DMS153 treated with DMSO at 0.1 percent for 48 hours (cell line): ENCODE measurements around the gene ENPP1.
A peak's percentile ranks its signal among the peaks of the same experiment; 100 is the strongest.
"Not testable (repeated sequence)": the region's sequence is repeated elsewhere in the genome, so short reads cannot be mapped to it uniquely, and the experiment has no call there.

Experiments used
- DNase-seq: peaks from one replicate; lab custom pipeline; 2025; ENCODE audit not compliant: unreplicated experiment; lab: John Stamatoyannopoulos, UW

ENPP1 gene

GRCh38 chr6:131914234-131914633 lies 106.4 kb downstream of the ENPP1 start:
- no peak for DNase-seq

- peak; percentile 42 for DNase-seq
Measured at GRCh38 chr6:131914967-131915751, 107.3 kb downstream of the ENPP1 start.

GRCh38 chr6:131916091-131916796 lies 108.4 kb downstream of the ENPP1 start:
- not testable (repeated sequence) for DNase-seq

DNA sequence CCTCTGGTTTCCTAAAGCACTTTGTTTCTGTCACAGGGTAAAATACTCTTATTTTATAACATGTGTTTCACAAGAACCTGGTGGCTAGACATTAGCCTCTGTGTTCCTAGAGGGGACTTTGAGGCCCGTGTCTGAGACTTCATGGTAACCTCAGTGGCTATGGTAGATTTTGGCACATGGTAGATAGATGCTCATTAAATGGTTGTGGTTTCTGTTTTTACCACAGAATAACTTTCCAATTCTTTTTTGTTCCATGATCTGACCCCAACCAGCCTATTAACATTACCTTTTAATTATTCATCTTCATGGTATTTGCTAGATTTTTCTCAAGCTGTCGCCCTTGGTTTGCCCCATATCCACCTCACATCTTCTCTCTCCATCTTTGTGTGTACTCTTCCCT lies 109.0 kb downstream of the ENPP1 start:
- DNase-seq: no peak

DNA sequence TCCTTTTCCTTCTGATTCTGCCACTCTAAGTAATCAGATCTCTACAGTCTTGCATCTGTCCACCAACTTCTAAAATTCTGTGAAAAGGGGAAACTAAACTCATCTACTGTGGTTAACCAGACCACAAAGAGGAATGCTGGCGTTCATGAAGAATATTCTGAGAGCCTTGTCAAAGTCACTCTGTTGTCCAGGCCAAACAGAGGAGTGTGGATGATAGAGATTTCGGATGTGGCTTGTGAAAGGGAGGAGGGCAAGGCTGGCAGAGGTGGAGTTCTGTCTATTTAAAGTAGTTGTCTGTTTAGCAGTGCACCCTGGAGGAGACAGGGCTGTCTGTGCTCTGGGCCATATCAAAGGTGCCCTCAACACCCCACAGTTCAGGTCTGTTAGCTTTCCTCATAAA lies 109.5 kb downstream of the ENPP1 start:
- no peak for DNase-seq

GRCh38 chr6:131917763-131918649 lies 110.2 kb downstream of the ENPP1 start:
- no peak for DNase-seq

GRCh38 chr6:131918650-131919355 lies 111.0 kb downstream of the ENPP1 start:
- DNase-seq: no peak

- DNase-seq: no peak
Measured at GRCh38 chr6:131920656-131921055, 112.8 kb downstream of the ENPP1 start.

GRCh38 chr6:131923356-131923755 lies 115.5 kb downstream of the ENPP1 start:
- no peak for DNase-seq

GRCh38 chr6:131924881-131925474 lies 117.2 kb downstream of the ENPP1 start:
- peak; percentile 24 for DNase-seq

DNA sequence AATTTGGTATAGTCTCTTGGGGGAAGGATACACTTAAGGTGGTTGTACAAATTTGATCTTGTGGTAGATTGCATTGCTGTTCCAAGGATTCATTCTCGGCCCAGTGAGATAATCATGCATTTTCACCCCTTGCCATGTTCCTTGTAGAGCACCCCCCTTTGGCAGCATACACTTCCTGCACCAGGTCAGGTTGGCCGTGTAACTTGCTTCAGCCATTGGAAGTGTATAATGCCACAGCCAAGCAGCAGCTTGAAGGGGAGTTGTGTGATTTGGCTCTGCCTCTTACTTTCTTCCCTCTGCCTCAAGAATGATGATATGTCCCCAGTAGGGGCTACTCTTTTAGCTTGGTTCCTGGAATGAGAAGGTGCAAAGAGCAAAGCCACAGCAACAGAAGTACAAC lies 121.4 kb downstream of the ENPP1 start:
- DNase-seq: no peak

GRCh38 chr6:131929976-131930375 lies 122.2 kb downstream of the ENPP1 start:
- no peak for DNase-seq

- no peak for DNase-seq
Measured at GRCh38 chr6:131931063-131931750, 123.4 kb downstream of the ENPP1 start.

GRCh38 chr6:131936156-131936555 lies 128.3 kb downstream of the ENPP1 start:
- DNase-seq: no peak

DNA sequence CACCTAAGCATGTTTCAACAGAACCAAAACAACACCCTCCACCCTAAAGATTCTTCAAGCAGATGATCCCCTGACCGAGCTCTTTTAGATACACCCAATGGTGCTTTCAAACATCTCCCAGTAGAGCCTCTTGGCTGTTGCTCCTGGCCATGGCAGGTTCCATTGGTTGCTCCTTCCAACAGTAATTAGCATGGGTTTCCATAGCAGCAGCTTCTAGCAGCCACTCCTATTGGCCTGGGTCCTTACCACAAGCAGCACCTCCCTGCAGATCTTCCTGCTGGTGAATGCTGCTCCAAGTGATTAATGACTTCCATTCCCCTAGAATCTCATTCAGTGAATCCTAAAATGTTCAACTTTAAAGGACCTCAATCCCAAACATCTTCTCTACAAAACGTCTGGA lies 129.4 kb downstream of the ENPP1 start:
- DNase-seq: no peak

DNA sequence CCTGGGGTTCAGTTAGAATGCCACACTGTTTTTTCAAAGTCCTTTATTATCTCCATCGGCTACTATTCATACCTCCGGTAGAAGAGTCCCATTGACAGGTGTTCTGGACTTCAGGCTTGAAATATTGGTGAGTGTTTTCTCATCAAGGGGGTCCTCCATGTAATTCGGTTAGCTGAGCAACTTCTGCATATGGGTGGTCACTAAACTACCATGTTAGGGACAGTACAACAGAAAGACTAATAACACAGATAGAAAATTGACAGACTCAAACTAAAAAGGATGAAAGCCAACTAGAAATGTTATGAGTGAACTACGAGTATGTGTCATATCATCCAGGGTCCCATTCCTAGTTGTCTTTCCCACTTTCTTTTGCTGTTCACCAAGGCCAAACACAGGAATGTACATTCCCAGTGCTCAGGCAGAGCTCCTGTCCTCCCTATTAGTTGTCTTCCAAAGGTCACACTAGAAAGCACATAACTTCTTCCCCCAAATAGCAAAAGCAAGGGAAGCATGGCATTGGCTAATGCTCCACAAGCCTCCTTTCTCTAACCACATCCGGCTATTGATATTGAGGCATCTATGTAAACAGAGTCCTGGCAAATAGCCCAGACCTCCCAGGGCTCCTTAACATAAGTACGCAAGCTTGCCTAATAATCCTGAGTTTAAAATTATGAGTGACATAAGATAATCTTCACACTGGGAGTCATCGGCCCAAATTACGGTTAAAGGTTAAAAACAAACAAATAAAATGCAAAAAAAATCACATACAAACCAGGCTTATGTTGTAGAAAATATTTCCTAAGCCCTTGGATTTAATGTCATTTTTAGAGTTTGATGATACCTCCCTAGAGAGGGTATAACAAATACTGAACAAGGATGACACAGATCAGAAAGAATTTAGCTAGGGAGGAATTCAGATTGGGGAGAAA lies 130.1 kb downstream of the ENPP1 start:
- DNase-seq: peak; percentile 18
